ENCODE measurements around the gene PNKD. TPM values are rescaled to one million over a fixed set of nuclear protein-coding genes. Genes with fewer than 3 reads are reported as not detected.
A peak's percentile ranks its signal among the peaks of the same experiment; 100 is the strongest.

PNKD gene
- total and polyA plus RNA-seq, 11 donors = 53.8 to 146 (median 72.5) TPM

DNA sequence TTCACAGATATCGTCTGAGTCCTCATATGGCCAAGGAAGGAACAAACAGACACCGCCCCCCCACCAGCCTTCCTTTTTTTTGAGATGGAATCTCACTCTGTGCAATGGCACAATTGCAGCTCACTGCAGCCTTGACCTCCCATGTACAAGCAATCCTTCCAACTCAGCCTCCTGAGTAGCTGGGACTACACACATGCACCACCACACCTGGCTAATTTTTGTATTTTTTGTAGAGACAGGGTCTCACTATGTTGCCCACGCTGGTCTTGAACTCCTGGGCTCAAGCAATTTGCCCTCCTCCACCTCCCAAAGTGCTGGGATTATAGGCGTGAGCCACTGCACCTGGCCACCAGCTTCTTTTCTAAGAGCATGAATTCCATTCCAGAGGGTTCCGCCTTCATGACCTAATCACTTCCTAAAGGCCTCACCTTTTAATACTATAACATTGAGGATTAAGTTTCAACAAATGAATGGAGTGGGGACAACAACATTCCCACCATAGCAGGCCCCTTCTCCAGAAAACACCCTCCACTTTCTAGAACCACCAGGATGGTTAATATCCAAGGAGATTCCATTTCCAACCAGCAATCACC, 24.2 kb downstream of the PNKD start:
- ATAC-seq (no peak), DNase-seq (no peak)
- Histone ChIP-seq H3K4me3 (no peak overlapping the region), H3K27me3 (no peaks in the 10 kb centered on the region), H3K36me3 (no peaks in the 10 kb centered on the region), H3K27ac (peak overlapping the region in 2 of 12 donors; percentile 8), H3K9me3 (no peaks in the 10 kb centered on the region), H3K4me1 (peaks cover 2 to 49% (median 30%) of the 10 kb centered on the region in 12 donors)
- 86 to 94% (median 90%) methylated on average over 5 of the region's 5 CpGs for WGBS, 4 donors
- intact Hi-C loops (cut with DNase I) = loop anchor here in 4 of 10 donors (5.0 to 10.0 kb wide), 4 partner anchors 73 to 173 kb away; no protein-coding TSS in a partner anchor
- TF ChIP-seq, protein P1, sequence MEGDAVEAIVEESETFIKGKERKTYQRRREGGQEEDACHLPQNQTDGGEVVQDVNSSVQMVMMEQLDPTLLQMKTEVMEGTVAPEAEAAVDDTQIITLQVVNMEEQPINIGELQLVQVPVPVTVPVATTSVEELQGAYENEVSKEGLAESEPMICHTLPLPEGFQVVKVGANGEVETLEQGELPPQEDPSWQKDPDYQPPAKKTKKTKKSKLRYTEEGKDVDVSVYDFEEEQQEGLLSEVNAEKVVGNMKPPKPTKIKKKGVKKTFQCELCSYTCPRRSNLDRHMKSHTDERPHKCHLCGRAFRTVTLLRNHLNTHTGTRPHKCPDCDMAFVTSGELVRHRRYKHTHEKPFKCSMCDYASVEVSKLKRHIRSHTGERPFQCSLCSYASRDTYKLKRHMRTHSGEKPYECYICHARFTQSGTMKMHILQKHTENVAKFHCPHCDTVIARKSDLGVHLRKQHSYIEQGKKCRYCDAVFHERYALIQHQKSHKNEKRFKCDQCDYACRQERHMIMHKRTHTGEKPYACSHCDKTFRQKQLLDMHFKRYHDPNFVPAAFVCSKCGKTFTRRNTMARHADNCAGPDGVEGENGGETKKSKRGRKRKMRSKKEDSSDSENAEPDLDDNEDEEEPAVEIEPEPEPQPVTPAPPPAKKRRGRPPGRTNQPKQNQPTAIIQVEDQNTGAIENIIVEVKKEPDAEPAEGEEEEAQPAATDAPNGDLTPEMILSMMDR (IDR thresholded peaks at IDR 0.05) = no peak
- TF ChIP-seq POLR2A (IDR thresholded peaks at IDR 0.05) = no peak

DNA sequence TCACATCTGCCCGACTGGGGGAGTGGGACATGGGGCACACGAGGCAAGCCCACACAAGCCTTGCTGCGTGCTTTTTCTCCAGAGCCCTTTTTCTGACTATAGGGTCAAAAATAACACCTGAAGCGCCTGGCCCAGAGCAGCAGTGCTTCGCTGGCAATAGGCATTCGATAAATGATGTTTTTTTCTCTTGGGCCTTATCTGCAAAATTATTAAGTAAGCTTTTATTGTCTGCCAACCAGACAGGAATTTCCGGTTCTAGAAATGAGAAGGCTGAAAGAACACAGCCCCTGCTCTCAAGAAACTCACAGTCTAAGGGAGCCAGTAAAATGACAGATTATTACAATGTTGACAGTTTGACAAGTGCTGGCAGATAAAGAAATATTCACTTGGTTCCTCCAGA, 24.7 kb downstream of the PNKD start:
- Histone ChIP-seq H3K27ac (peak overlapping the region in 2 of 12 donors; percentile 8), H3K27me3 (no peaks in the 10 kb centered on the region), H3K4me3 (no peak overlapping the region), H3K36me3 (no peaks in the 10 kb centered on the region), H3K4me1 (peaks cover 2 to 44% (median 25%) of the 10 kb centered on the region in 12 donors), H3K9me3 (no peaks in the 10 kb centered on the region)
- intact Hi-C loops (cut with DNase I) = loop anchor here in 2 of 10 donors (10.0 kb wide), 1 partner anchor 170 kb away; no protein-coding TSS in a partner anchor
- DNase-seq (no peak), ATAC-seq (no peak)
- WGBS, 4 donors = 63 to 80% (median 67%) methylated on average over 7 of the region's 7 CpGs
- no peak for TF ChIP-seq POLR2A (IDR thresholded peaks at IDR 0.05)
- TF ChIP-seq, protein P1 (IDR thresholded peaks at IDR 0.05) = no peak

DNA sequence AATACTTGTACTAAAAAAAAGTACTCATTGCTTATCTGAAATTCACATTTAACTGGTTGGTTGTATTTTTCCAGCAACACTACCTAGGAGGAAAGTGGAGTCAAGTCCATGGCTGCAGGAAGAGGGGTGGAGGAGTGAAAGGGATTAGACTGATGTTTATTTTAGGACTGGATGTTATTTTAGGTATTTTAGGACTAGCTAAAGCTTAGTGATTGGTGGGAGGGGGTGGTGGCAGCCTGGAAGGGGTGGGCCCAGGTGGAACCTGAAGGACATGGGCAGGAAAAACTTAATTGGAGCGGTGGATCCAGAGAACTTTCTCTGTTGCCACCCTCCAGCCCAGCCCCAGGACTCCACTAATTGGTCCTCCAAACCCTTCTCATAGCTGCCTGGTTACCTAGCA, 25.9 kb downstream of the PNKD start:
- H3K4me3 ChIP-seq = no peak overlapping the region
- ATAC-seq (no peak), DNase-seq (no peak)
- no peaks in the 10 kb centered on the region for H3K9me3 ChIP-seq
- TF ChIP-seq, protein P1 (IDR thresholded peaks at IDR 0.05) = no peak
- no peak for TF ChIP-seq POLR2A (IDR thresholded peaks at IDR 0.05)
- H3K4me1 ChIP-seq = peaks cover 0 to 34% (median 15%) of the 10 kb centered on the region in 12 donors
- no peak overlapping the region for H3K27ac ChIP-seq
- H3K36me3 ChIP-seq = no peaks in the 10 kb centered on the region
- 91 to 100% (median 95%) methylated on average over 1 of the region's 1 CpG for WGBS, 4 donors
- no peaks in the 10 kb centered on the region for H3K27me3 ChIP-seq
- intact Hi-C loops (cut with DNase I) = loop anchor here in 2 of 10 donors (10.0 kb wide), 1 partner anchor 169 kb away; no protein-coding TSS in a partner anchor

DNA sequence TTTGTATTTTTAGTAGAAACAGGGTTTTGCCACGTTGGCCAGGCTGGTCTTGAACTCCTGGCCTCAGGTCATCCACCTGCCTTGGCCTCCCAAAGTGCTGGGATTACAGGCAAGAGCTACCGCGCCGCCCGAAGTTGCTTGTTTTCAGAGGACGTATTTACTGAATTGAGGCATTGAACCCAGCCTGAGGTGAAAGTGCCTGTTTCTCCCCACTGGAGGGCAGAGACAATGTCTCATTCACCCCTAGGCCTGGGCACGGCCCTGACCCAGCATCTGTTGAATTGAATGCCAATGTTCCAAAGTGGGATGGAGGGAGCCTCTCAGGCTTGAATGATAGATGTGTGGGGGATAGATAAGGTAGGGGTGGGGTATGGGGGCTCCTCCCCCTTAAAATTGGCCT, 26.5 kb downstream of the PNKD start:
- no peak for TF ChIP-seq POLR2A (IDR thresholded peaks at IDR 0.05)
- TF ChIP-seq, protein P1 (IDR thresholded peaks at IDR 0.05) = no peak
- no peak overlapping the region for H3K27ac ChIP-seq
- ATAC-seq = no peak
- H3K9me3 ChIP-seq = no peaks in the 10 kb centered on the region
- no peak overlapping the region for H3K4me3 ChIP-seq
- intact Hi-C loops (cut with DNase I) = loop anchor here in 2 of 10 donors (10.0 kb wide), 1 partner anchor 168 kb away; no protein-coding TSS in a partner anchor
- H3K4me1 ChIP-seq = peaks cover 0 to 34% (median 12%) of the 10 kb centered on the region in 12 donors
- 93 to 95% (median 94%) methylated on average over 7 of the region's 7 CpGs for WGBS, 4 donors
- DNase-seq = no peak
- H3K36me3 ChIP-seq = no peaks in the 10 kb centered on the region
- no peaks in the 10 kb centered on the region for H3K27me3 ChIP-seq

Data from heart left ventricle (tissue), 16 donors.